ENCODE data around the gene CARS2.
"Not testable (repeated sequence)": the region's sequence is repeated elsewhere in the genome, so short reads cannot be mapped to it uniquely, and the experiment has no call there.

Gene CARS2

GRCh38 chr13:110641055-110642015, 64.6 kb downstream of the CARS2 start:
- no peaks in the 10 kb centered on the region for H3K27me3 Mint-ChIP-seq
- DNase-seq (no peak), ATAC-seq (replicated peaks) (no peak)
- no peak overlapping the region for H3K4me3 Mint-ChIP-seq
- H3K27ac Mint-ChIP-seq = peak overlapping the region in 1 of 2 donors; percentile 65
- peaks cover 30% of the 10 kb centered on the region for H3K36me3 Mint-ChIP-seq (ENCODE audit: insufficient read depth)
- H3K9me3 Mint-ChIP-seq = no peaks in the 10 kb centered on the region
- peaks cover 0 to 4% of the 10 kb centered on the region in 2 donors for H3K4me1 Mint-ChIP-seq (ENCODE audit: low read depth in 2 of 2)

GRCh38 chr13:110640591-110641029, 65.3 kb downstream of the CARS2 start:
- peaks cover 35% of the 10 kb centered on the region for H3K36me3 Mint-ChIP-seq (ENCODE audit: insufficient read depth)
- DNase-seq (no peak), ATAC-seq (replicated peaks) (no peak)
- H3K27ac Mint-ChIP-seq = peak overlapping the region; percentile 65 to 68
- H3K4me3 Mint-ChIP-seq = no peak overlapping the region
- no peaks in the 10 kb centered on the region for H3K9me3 Mint-ChIP-seq
- H3K4me1 Mint-ChIP-seq (ENCODE audit: low read depth in 2 of 2) = no peaks in the 10 kb centered on the region
- H3K27me3 Mint-ChIP-seq = no peaks in the 10 kb centered on the region

GRCh38 chr13:110639935-110640334, 66.0 kb downstream of the CARS2 start:
- Mint-ChIP-seq H3K4me3 (no peak overlapping the region), H3K27ac (peak overlapping the region; percentile 65 to 68), H3K36me3 (ENCODE audit: insufficient read depth) (peaks cover 38% of the 10 kb centered on the region), H3K4me1 (ENCODE audit: low read depth in 2 of 2) (no peaks in the 10 kb centered on the region), H3K9me3 (no peaks in the 10 kb centered on the region), H3K27me3 (no peaks in the 10 kb centered on the region)
- DNase-seq (no peak), ATAC-seq (replicated peaks) (no peak)

- peaks cover 0 to under 1% of the 10 kb centered on the region in 2 donors for H3K4me1 Mint-ChIP-seq (ENCODE audit: low read depth in 2 of 2)
- DNase-seq = no peak
- H3K4me3 Mint-ChIP-seq = no peak overlapping the region
- peak overlapping the region in 1 of 2 donors; percentile 44 for H3K27ac Mint-ChIP-seq
- H3K9me3 Mint-ChIP-seq = no peaks in the 10 kb centered on the region
- peaks cover 35% of the 10 kb centered on the region for H3K36me3 Mint-ChIP-seq (ENCODE audit: insufficient read depth)
- H3K27me3 Mint-ChIP-seq = no peaks in the 10 kb centered on the region
- no peak for ATAC-seq (replicated peaks)
Measured at GRCh38 chr13:110638814-110639806, 66.8 kb downstream of the CARS2 start.

GRCh38 chr13:110638257-110638656, 67.7 kb downstream of the CARS2 start:
- no peak for ATAC-seq (replicated peaks)
- DNase-seq = no peak
- Mint-ChIP-seq H3K9me3 (no peaks in the 10 kb centered on the region), H3K4me1 (ENCODE audit: low read depth in 2 of 2) (peaks cover 0 to 6% of the 10 kb centered on the region in 2 donors), H3K27ac (no peak overlapping the region), H3K36me3 (ENCODE audit: insufficient read depth) (peaks cover 34% of the 10 kb centered on the region), H3K27me3 (no peaks in the 10 kb centered on the region), H3K4me3 (no peak overlapping the region)

GRCh38 chr13:110637747-110638146, 68.2 kb downstream of the CARS2 start:
- Mint-ChIP-seq H3K9me3 (no peaks in the 10 kb centered on the region), H3K27me3 (no peaks in the 10 kb centered on the region), H3K27ac (no peak overlapping the region), H3K36me3 (ENCODE audit: insufficient read depth) (peaks cover 30% of the 10 kb centered on the region), H3K4me3 (no peak overlapping the region), H3K4me1 (ENCODE audit: low read depth in 2 of 2) (peaks cover 0 to 6% of the 10 kb centered on the region in 2 donors)
- no peak for ATAC-seq (replicated peaks)
- no peak for DNase-seq

- Mint-ChIP-seq H3K27me3 (no peaks in the 10 kb centered on the region), H3K27ac (no peak overlapping the region), H3K9me3 (no peaks in the 10 kb centered on the region), H3K4me3 (no peak overlapping the region), H3K4me1 (ENCODE audit: low read depth in 2 of 2) (peaks cover 0 to 6% of the 10 kb centered on the region in 2 donors), H3K36me3 (ENCODE audit: insufficient read depth) (peaks cover 28% of the 10 kb centered on the region)
- DNase-seq (no peak), ATAC-seq (replicated peaks) (no peak)
Measured at GRCh38 chr13:110637275-110637674, 68.6 kb downstream of the CARS2 start.

GRCh38 chr13:110636701-110637201, 69.2 kb downstream of the CARS2 start:
- Mint-ChIP-seq H3K27me3 (no peaks in the 10 kb centered on the region), H3K36me3 (ENCODE audit: insufficient read depth) (peaks cover 31% of the 10 kb centered on the region), H3K9me3 (no peaks in the 10 kb centered on the region), H3K27ac (no peak overlapping the region), H3K4me3 (no peak overlapping the region), H3K4me1 (ENCODE audit: low read depth in 2 of 2) (peaks cover 2 to 6% of the 10 kb centered on the region in 2 donors)
- DNase-seq = no peak
- no peak for ATAC-seq (replicated peaks)

- Mint-ChIP-seq H3K27ac (no peak overlapping the region), H3K9me3 (no peaks in the 10 kb centered on the region), H3K36me3 (ENCODE audit: insufficient read depth) (peaks cover 31% of the 10 kb centered on the region), H3K27me3 (no peaks in the 10 kb centered on the region), H3K4me1 (ENCODE audit: low read depth in 2 of 2) (peaks cover 2 to 6% of the 10 kb centered on the region in 2 donors), H3K4me3 (no peak overlapping the region)
- ATAC-seq (replicated peaks) (no peak), DNase-seq (no peak)
Measured at GRCh38 chr13:110636053-110636475, 69.9 kb downstream of the CARS2 start.

GRCh38 chr13:110635405-110636002, 70.4 kb downstream of the CARS2 start:
- H3K36me3 Mint-ChIP-seq (ENCODE audit: insufficient read depth) = peaks cover 31% of the 10 kb centered on the region
- H3K27me3 Mint-ChIP-seq = no peaks in the 10 kb centered on the region
- no peak overlapping the region for H3K4me3 Mint-ChIP-seq
- no peak for DNase-seq
- no peaks in the 10 kb centered on the region for H3K9me3 Mint-ChIP-seq
- H3K27ac Mint-ChIP-seq = peak overlapping the region in 1 of 2 donors; percentile 20
- no peak for ATAC-seq (replicated peaks)
- H3K4me1 Mint-ChIP-seq (ENCODE audit: low read depth in 2 of 2) = peaks cover 4 to 11% of the 10 kb centered on the region in 2 donors

- Mint-ChIP-seq H3K4me3 (no peak overlapping the region), H3K4me1 (ENCODE audit: low read depth in 2 of 2) (peaks cover 12 to 20% of the 10 kb centered on the region in 2 donors), H3K9me3 (no peaks in the 10 kb centered on the region), H3K27ac (no peak overlapping the region), H3K27me3 (no peaks in the 10 kb centered on the region), H3K36me3 (ENCODE audit: insufficient read depth) (peaks cover 37% of the 10 kb centered on the region)
- DNase-seq (no peak), ATAC-seq (replicated peaks) (no peak)
Measured at GRCh38 chr13:110634558-110634957, 71.4 kb downstream of the CARS2 start.

- no peaks in the 10 kb centered on the region for H3K9me3 Mint-ChIP-seq
- peak overlapping the region; percentile 41 to 64 for H3K27ac Mint-ChIP-seq
- H3K27me3 Mint-ChIP-seq = no peaks in the 10 kb centered on the region
- DNase-seq = no peak
- H3K4me1 Mint-ChIP-seq (ENCODE audit: low read depth in 2 of 2) = peaks cover 16 to 28% of the 10 kb centered on the region in 2 donors
- H3K36me3 Mint-ChIP-seq (ENCODE audit: insufficient read depth) = peaks cover 33% of the 10 kb centered on the region
- H3K4me3 Mint-ChIP-seq = no peak overlapping the region
- ATAC-seq (replicated peaks) = no peak
Measured at GRCh38 chr13:110633776-110634175, 72.1 kb downstream of the CARS2 start.

GRCh38 chr13:110632255-110632654, 73.7 kb downstream of the CARS2 start:
- not testable (repeated sequence) for H3K9me3 Mint-ChIP-seq

More at GRCh38 chr13:110632255-110632654, 73.7 kb downstream of the CARS2 start:
- H3K27me3 Mint-ChIP-seq; ATAC-seq (replicated peaks); H3K4me3 Mint-ChIP-seq; DNase-seq: not testable (repeated sequence)
- Mint-ChIP-seq H3K36me3 (ENCODE audit: insufficient read depth) (peaks cover 37% of the 10 kb centered on the region), H3K27ac (peak overlapping the region in 1 of 2 donors; percentile 63), H3K4me1 (ENCODE audit: low read depth in 2 of 2) (peaks cover 26 to 40% of the 10 kb centered on the region in 2 donors)
